ENCODE data around the gene DROSHA. TPM values are rescaled to one million over a fixed set of nuclear protein-coding genes. Genes with fewer than 3 reads are reported as not detected.
"Not testable (repeated sequence)": the region's sequence is repeated elsewhere in the genome, so short reads cannot be mapped to it uniquely, and the experiment has no call there.

Gene DROSHA
- total RNA-seq = 10 to 100 TPM; 84.3 to 94.4 TPM

- H3K4me1 Mint-ChIP-seq = peaks cover 39% of the 10 kb centered on the region
- no peaks in the 10 kb centered on the region for H3K27me3 Mint-ChIP-seq
- ChIA-PET POLR2A (interaction anchor here (0.6 kb wide), 1 partner anchor 17 kb away, joined by 3 read pairs; no protein-coding TSS in a partner anchor), CTCF (interaction anchor here (0.7 to 1.8 kb wide), 6 partner anchors 10 to 197 kb away, joined by 3 to 9 read pairs (median 4); no protein-coding TSS in a partner anchor)
- peaks cover 40% of the 10 kb centered on the region for H3K36me3 Mint-ChIP-seq (ENCODE audit: low read depth)
- H3K9me3 Mint-ChIP-seq (ENCODE audit: low read depth) = no peaks in the 10 kb centered on the region
- peak; percentile 97 for ATAC-seq
- H3K4me3 Mint-ChIP-seq = peak within 1 kb of the TSS; percentile 82
- peak; percentile 96 for DNase-seq
- intact Hi-C loops (cut with DNase I, micrococcal nuclease) = loop anchor here (1.0 to 10.0 kb wide), 7 partner anchors 107 to 1909 kb away; partner anchors contain the start of genes GOLPH3 (in 1 of the 2), MTMR12 (in 1 of the 2), PDZD2 (in 1 of the 2) and SUB1 (in 1 of the 2)
- peak within 1 kb of the TSS; percentile 80 for H3K27ac Mint-ChIP-seq
Observed at GRCh38 chr5:31531888-31532547, at the start of gene DROSHA, which contains the start of gene C5orf22. Gene DROSHA (minus strand): TSS chr5:31532093. CDS start chr5:31529059, 3,034 bp downstream. Gene C5orf22 (plus strand): TSS chr5:31532301. CDS start chr5:31532393, 92 bp downstream.

- Mint-ChIP-seq H3K27me3 (peaks cover 16% of the 10 kb centered on the region), H3K36me3 (ENCODE audit: low read depth) (no peaks in the 10 kb centered on the region), H3K4me3 (no peak overlapping the region), H3K9me3 (ENCODE audit: low read depth) (no peaks in the 10 kb centered on the region), H3K4me1 (peaks cover 3% of the 10 kb centered on the region), H3K27ac (no peak overlapping the region)
- ATAC-seq (no peak), DNase-seq (no peak)
- POLR2A ChIA-PET = no interaction called here
- intact Hi-C loops (cut with DNase I, micrococcal nuclease) = no loop called here
- CTCF ChIA-PET = interaction anchor here (1.2 kb wide), 2 partner anchors 497 to 513 kb away, joined by 3 to 6 read pairs; no protein-coding TSS in a partner anchor
Observed at GRCh38 chr5:31579558-31579957, 47.7 kb upstream of the DROSHA start.

GRCh38 chr5:31577438-31577837 is 45.5 kb upstream of the DROSHA start:
- DNase-seq (no peak), ATAC-seq (no peak)
- ChIA-PET POLR2A (no interaction called here), CTCF (no interaction called here)
- no peak overlapping the region for H3K27ac Mint-ChIP-seq
- no peaks in the 10 kb centered on the region for H3K9me3 Mint-ChIP-seq (ENCODE audit: low read depth)
- peaks cover 3% of the 10 kb centered on the region for H3K4me1 Mint-ChIP-seq
- peaks cover 12% of the 10 kb centered on the region for H3K27me3 Mint-ChIP-seq
- H3K36me3 Mint-ChIP-seq (ENCODE audit: low read depth) = no peaks in the 10 kb centered on the region
- H3K4me3 Mint-ChIP-seq = no peak overlapping the region
- intact Hi-C loops (cut with DNase I, micrococcal nuclease) = no loop called here

- POLR2A ChIA-PET = no interaction called here
- Mint-ChIP-seq H3K27ac (no peak overlapping the region), H3K36me3 (ENCODE audit: low read depth) (no peaks in the 10 kb centered on the region)
Observed at GRCh38 chr5:31574772-31575171, 42.9 kb upstream of the DROSHA start.

GRCh38 chr5:31573494-31574142 is 41.7 kb upstream of the DROSHA start:
- H3K27me3 Mint-ChIP-seq = peaks cover 9% of the 10 kb centered on the region
- intact Hi-C loops (cut with DNase I, micrococcal nuclease) = no loop called here

More at GRCh38 chr5:31574772-31575171, 42.9 kb upstream of the DROSHA start:
- DNase-seq (no peak), ATAC-seq (no peak)
- peaks cover 9% of the 10 kb centered on the region for H3K27me3 Mint-ChIP-seq
- CTCF ChIA-PET = interaction anchor here (0.5 to 1.6 kb wide), 2 partner anchors 502 to 752 kb away, joined by 3 to 5 read pairs; no protein-coding TSS in a partner anchor
- H3K9me3 Mint-ChIP-seq (ENCODE audit: low read depth) = no peaks in the 10 kb centered on the region
- peaks cover 3% of the 10 kb centered on the region for H3K4me1 Mint-ChIP-seq
- no peak overlapping the region for H3K4me3 Mint-ChIP-seq
- intact Hi-C loops (cut with DNase I, micrococcal nuclease) = no loop called here

GRCh38 chr5:31569068-31569467 is 37.2 kb upstream of the DROSHA start:
- H3K4me1 Mint-ChIP-seq = no peaks in the 10 kb centered on the region

More at GRCh38 chr5:31573494-31574142, 41.7 kb upstream of the DROSHA start:
- no peak overlapping the region for H3K27ac Mint-ChIP-seq
- no peaks in the 10 kb centered on the region for H3K9me3 Mint-ChIP-seq (ENCODE audit: low read depth)
- ATAC-seq (no peak), DNase-seq (no peak)
- H3K4me1 Mint-ChIP-seq = peaks cover 3% of the 10 kb centered on the region
- CTCF ChIA-PET = interaction anchor here (1.6 kb wide), 1 partner anchor 503 kb away, joined by 3 read pairs; no protein-coding TSS in a partner anchor
- no peak overlapping the region for H3K4me3 Mint-ChIP-seq
- no peaks in the 10 kb centered on the region for H3K36me3 Mint-ChIP-seq (ENCODE audit: low read depth)
- POLR2A ChIA-PET = no interaction called here

GRCh38 chr5:31568302-31568835 is 36.5 kb upstream of the DROSHA start:
- no peak overlapping the region for H3K4me3 Mint-ChIP-seq
- no peaks in the 10 kb centered on the region for H3K27me3 Mint-ChIP-seq
- no peaks in the 10 kb centered on the region for H3K36me3 Mint-ChIP-seq (ENCODE audit: low read depth)
- DNase-seq (no peak), ATAC-seq (no peak)
- H3K4me1 Mint-ChIP-seq = no peaks in the 10 kb centered on the region
- POLR2A ChIA-PET = no interaction called here
- H3K9me3 Mint-ChIP-seq (ENCODE audit: low read depth) = peaks cover 3% of the 10 kb centered on the region
- no peak overlapping the region for H3K27ac Mint-ChIP-seq
- CTCF ChIA-PET = no interaction called here
- intact Hi-C loops (cut with DNase I, micrococcal nuclease) = no loop called here

More at GRCh38 chr5:31569068-31569467, 37.2 kb upstream of the DROSHA start:
- ChIA-PET CTCF (no interaction called here), POLR2A (no interaction called here)
- peaks cover 3% of the 10 kb centered on the region for H3K9me3 Mint-ChIP-seq (ENCODE audit: low read depth)
- ATAC-seq (no peak), DNase-seq (no peak)
- intact Hi-C loops (cut with DNase I, micrococcal nuclease) = no loop called here
- H3K27me3 Mint-ChIP-seq = no peaks in the 10 kb centered on the region
- H3K4me3 Mint-ChIP-seq = no peak overlapping the region
- no peak overlapping the region for H3K27ac Mint-ChIP-seq
- H3K36me3 Mint-ChIP-seq (ENCODE audit: low read depth) = no peaks in the 10 kb centered on the region

- H3K27me3 Mint-ChIP-seq; H3K9me3 Mint-ChIP-seq (ENCODE audit: low read depth); ATAC-seq; H3K36me3 Mint-ChIP-seq (ENCODE audit: low read depth); H3K4me1 Mint-ChIP-seq; DNase-seq; intact Hi-C loops (cut with DNase I, micrococcal nuclease); POLR2A ChIA-PET; H3K4me3 Mint-ChIP-seq; CTCF ChIA-PET; H3K27ac Mint-ChIP-seq: not testable (repeated sequence)
Observed at GRCh38 chr5:31566362-31566761, 34.5 kb upstream of the DROSHA start.

- CTCF ChIA-PET = no interaction called here
- H3K9me3 Mint-ChIP-seq (ENCODE audit: low read depth) = peaks cover 3% of the 10 kb centered on the region
- DNase-seq = no peak
Observed at GRCh38 chr5:31563216-31563615, 31.3 kb upstream of the DROSHA start.

GRCh38 chr5:31561946-31562345 is 30.1 kb upstream of the DROSHA start:
- Mint-ChIP-seq H3K27me3 (no peaks in the 10 kb centered on the region), H3K4me1 (peaks cover 4% of the 10 kb centered on the region), H3K4me3 (no peak overlapping the region), H3K9me3 (ENCODE audit: low read depth) (peaks cover 3% of the 10 kb centered on the region), H3K36me3 (ENCODE audit: low read depth) (peaks cover 9% of the 10 kb centered on the region), H3K27ac (no peak overlapping the region)
- intact Hi-C loops (cut with DNase I, micrococcal nuclease) = no loop called here
- no peak for ATAC-seq
- ChIA-PET CTCF (no interaction called here), POLR2A (no interaction called here)
- DNase-seq = no peak

More at GRCh38 chr5:31563216-31563615, 31.3 kb upstream of the DROSHA start:
- intact Hi-C loops (cut with DNase I, micrococcal nuclease) = no loop called here
- POLR2A ChIA-PET = no interaction called here
- no peak for ATAC-seq
- no peak overlapping the region for H3K27ac Mint-ChIP-seq
- H3K27me3 Mint-ChIP-seq = no peaks in the 10 kb centered on the region
- peaks cover under 1% of the 10 kb centered on the region for H3K4me1 Mint-ChIP-seq
- no peak overlapping the region for H3K4me3 Mint-ChIP-seq
- peaks cover under 1% of the 10 kb centered on the region for H3K36me3 Mint-ChIP-seq (ENCODE audit: low read depth)

- CTCF ChIA-PET = no interaction called here
- no peak for ATAC-seq
Observed at GRCh38 chr5:31559942-31560341, 28.0 kb upstream of the DROSHA start.

More at GRCh38 chr5:31559942-31560341, 28.0 kb upstream of the DROSHA start:
- DNase-seq = no peak
- H3K9me3 Mint-ChIP-seq (ENCODE audit: low read depth) = no peaks in the 10 kb centered on the region
- H3K27ac Mint-ChIP-seq = no peak overlapping the region
- peaks cover 5% of the 10 kb centered on the region for H3K4me1 Mint-ChIP-seq
- intact Hi-C loops (cut with DNase I, micrococcal nuclease) = no loop called here
- POLR2A ChIA-PET = no interaction called here
- peaks cover 23% of the 10 kb centered on the region for H3K36me3 Mint-ChIP-seq (ENCODE audit: low read depth)
- H3K4me3 Mint-ChIP-seq = no peak overlapping the region
- no peaks in the 10 kb centered on the region for H3K27me3 Mint-ChIP-seq
